Suppressor macrophage treated with lipopolysaccharide for 4 hours (primary cell): ENCODE measurements around the gene SYT6.

Experiments used
- DNase-seq: peaks from one replicate; pipeline ENCODE4 v3.0.0-alpha.2; 2020

SYT6 gene

DNA sequence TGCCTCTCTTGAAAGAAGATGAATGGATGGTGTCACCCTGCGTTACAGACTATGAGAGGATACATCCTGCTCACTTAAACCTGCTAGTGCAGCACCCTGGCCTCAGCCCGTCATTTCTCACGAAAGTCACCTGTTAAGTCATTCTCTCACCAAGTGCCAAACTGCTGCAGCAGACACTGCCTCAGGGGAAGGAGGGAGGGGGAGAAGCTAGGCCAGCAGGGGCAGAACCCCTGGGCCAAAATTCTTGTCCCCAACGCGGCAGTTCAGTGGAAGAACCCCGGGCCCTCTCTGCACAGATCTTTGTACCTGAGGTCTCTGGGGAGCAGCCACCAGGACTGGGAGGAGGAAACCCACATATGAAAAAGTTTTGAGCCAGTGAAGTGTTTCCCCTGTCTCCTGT lies 37.6 kb downstream of the SYT6 start:
- no peak for DNase-seq

DNA sequence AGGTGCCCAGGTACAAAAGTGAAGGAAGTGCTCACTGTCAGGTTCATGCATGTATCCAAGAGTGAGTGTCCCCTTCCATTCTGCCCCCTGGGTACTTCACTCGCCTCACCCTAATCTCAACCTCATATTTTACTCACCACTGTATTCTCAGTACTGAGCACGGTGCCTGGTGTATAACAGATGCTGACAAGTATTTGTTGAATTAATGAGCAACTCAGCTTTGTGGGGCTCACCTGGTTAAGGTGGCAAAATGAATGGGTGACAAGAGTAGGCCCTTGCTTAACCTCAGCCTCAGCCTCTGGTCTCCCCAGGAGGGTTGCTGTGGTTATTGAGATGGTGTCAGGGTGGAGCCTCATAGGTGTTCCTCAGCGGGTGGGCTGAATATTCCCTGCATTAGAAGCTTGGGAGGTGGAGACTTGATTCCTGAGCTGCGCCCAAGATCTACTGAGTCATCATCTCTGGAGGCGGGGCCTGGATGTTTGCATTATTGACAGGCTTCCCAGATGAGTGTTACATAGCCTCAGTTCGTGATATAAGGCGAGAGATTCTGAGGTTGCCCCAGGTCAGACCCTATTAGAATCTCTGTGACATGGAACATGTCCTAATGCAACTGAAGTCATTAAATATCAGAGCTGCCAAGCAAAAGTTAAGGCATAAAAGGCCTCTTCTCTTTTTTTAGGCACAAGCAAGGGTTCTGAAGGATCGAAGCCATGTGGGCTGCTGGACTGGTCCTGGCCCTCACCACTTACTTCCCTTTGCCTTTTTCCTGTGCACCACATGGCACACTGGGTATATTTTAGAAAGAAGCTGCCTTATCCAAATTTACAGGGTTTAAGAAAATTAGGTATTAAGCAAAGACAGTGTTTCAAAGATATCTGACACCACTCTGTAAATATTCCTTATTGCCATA lies 39.2 kb downstream of the SYT6 start:
- DNase-seq, result peak; percentile 69

DNA sequence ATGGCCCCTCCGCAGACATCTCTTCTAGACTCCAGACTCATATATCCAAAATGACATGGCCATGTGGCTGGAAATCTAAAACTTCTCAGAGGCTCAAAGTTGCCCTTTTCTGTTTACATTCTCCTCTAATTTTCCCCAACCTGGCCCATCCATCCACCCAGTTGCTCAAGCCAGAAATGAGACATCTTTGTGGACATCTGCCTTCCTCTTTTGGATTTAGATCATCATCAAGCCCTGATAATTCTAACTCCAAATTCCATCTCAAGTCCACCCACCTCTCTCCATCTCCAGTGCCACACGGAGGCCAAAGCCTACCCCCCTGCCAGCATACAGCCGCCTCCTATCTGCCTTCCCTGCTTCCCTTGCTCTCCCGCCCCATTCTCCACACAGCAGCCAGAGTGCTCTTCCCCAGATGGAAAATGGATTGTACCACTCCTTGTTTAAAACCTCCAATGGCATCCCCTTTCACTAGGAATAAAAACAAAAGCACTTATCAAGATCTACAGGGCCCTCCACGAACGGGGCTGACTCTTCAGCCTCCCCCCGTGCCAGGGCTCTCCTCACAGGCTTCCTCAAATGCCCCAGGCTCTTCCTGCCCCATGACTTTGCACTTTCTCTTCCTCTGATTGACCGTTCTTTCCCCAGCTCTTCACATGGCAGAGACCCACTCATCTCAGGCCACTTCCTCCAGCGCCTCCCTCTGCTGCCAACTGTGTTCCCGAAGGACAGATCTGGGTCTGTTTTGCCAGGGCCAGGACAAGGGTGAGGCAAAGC lies 40.1 kb downstream of the SYT6 start:
- peak; percentile 89 for DNase-seq

DNA sequence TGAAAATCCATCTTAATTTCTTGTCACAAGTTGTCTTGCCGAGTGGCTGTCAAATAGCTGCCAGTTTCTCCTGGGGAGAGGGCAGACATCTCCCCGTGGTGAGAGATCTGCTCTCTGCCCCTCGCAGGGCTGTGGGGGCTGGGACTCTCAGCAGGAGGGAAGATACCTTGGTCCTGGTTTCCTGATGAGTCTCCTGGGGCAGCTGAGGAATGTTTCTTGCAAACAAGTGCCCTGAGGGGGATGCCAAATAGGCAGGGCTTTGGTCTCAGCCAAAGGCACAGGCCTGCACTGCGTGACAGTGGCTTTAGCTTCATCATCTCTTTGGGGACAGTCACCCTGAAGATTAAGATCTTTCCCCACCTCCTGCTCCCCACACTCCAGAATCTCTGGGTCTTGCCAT lies 40.9 kb downstream of the SYT6 start:
- DNase-seq, result no peak

DNA sequence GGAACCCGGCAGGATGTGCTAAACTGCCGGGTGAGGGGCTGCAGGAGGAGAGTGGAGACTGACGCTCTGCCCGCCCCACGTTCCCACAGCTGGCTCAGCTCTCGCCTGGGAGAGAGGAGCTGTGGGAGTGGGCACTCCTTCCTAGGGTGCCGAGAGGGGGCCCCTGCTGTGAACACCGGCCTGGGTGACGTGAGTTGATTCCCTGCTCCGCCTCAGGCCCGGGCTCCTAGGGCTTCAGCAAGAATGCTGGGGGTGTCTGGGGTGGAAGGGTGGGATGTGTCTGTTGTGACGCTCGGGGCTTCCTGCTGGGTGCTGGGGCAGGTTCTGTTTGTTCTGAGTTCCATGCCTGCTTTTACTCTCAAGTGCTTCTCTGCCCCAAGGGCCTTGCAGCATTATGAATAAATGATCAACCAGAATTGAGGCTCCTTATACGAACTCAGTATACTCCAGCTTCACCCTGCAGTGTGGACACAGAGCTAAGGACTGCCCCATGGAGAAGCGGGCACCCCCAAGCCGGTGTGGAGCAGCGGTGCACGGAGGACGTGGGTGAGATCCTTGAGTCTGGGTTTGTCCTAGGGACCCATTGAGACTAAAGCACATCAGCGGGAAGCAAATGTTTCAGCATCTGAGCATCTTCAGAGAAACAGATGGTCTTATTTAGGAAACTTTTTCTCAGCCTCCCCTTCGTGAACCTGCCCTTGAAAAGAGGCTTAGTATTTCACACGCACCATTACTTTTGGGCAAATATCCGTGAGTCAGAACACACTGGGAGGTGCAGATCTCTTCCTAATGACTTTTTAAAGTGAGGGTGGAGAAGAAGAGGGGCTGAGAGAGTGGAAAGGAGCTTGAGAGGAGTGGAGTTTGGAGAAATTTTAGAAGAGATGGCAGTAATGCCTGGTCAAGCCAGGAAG lies 41.7 kb downstream of the SYT6 start:
- DNase-seq, result no peak

DNA sequence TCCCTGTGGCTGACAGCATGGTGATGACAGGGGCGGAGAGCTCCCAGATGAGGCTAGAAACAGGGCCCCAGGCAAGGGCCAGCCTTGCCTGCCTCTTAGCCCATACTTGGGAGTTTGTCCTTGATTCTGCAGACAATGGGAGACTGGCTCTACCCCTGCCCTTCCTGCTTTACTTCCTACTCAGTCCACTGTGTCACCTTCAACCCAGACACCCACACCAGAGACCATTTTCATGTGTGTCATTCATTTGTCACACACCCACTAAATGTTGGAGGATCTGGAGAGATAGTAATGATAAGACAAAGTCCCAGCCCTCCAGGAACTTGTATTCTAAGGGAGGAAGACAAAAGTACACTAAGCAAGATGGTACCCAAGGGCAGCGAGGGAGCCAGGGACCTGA lies 43.7 kb downstream of the SYT6 start:
- peak; percentile 51 for DNase-seq

DNA sequence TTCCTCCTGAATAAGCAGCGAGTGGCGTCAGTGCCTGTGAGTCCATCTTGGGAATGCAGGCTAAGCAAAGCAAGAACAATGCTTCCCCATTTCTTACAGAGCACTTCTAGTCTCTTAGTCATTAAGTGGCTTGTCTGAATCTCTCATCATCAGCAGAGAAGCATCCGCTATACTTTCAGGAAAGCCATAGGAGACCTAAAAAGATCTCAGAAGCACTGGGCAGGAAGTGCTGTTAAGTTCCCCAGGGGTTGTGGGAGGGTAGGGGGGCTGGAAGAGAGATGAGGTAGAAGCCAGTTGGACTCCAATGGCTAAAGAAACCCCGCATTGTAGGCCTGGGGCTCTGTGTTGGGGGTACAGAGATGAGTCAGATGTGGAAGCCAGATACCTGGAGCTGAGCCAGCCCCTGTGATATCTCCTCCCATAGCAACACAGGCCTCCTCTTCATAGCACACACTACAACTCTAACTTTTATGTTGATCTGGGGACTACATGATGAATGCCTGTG lies 44.9 kb downstream of the SYT6 start:
- DNase-seq, result peak; percentile 91

DNA sequence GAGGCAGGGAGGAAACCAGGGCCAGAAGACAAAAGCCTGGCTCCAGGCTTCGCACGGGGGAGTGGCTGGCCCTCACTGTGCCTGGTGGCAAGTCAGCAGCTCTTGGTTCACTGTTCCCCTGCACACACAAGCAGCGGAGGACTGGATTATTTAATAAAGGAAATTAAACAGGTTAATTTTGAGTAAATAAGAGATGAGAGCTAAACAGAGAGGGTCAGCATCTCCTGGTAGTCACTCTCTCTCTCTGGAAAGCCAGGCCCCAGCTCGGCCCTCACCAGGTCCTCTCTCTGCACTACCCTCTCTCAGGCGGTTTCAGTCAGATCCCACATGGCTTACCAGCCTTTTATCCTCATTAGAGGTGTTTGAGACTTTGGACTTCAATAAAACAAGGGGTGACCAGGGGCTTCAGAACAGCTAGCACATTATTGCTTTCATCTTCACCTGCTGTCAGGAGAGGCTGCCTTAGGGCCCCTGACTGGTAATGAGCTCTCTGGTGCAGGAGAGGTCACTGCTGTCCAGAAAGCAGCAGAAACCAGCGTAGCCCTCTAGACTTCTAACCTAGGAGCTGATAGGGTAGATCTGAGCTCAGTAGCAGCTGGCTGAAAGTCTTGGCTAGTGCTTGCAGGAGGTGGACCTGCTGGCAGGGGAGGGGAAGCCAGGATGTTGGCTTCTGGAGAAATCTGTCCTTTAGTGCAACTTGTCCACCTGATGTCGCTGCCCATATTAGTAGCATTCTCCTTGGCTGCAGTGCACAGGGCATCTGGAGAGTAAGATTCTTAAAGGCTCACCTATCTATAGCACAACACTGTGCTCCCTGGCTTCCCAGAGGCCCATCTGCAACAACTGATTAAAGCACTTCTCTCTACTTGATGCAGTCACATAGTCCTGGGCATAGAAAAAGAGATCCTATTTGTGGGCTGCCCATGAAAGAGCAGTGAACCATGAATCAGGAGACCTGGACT lies 45.9 kb downstream of the SYT6 start:
- no peak for DNase-seq

DNA sequence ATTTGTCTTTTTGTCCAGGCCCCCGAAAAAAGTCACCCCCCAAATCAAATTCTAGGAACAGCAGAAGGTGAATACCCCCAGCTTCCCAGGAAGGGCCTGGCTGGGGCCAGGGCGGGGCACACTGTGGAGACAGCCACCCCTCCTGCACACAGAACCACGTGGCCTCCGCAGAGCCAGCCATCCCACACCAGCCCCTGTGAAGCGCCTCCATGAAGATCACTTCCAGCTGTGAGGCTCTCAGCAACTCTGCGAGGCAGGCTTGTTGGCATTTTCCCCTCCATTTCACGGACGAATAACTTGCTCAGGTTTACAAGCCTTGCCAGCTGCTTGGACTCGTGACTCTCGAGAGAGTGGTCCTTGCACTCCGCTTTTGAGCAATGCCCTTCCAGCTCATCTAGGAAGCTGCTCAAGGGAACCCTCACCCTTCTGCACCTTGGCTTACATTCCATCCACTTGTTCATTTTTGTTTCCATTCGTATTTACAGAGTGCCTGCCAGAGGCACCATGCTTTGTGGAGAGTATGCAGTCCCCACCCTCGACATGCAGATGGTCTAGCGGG lies 48.2 kb downstream of the SYT6 start:
- no peak for DNase-seq

DNA sequence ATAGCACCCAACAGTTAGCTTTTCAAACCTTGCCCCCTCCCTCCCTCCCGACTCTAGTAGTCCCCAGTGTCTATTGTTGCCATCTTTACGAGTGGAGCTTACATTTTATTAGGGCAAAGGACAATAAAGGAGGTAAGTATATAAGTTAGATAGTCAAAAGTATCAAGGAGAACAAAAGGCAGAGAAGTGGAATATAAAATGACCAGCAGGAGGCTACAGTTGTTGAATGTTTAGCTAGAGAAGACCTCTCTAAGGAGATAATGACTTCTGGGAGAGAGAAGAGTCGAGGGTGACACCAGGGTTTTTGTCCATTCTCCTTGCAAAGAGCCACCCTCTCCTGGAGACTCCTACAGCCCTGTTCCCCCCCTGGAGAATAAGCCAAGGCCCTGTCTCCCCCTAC lies 48.7 kb downstream of the SYT6 start:
- DNase-seq, result no peak

DNA sequence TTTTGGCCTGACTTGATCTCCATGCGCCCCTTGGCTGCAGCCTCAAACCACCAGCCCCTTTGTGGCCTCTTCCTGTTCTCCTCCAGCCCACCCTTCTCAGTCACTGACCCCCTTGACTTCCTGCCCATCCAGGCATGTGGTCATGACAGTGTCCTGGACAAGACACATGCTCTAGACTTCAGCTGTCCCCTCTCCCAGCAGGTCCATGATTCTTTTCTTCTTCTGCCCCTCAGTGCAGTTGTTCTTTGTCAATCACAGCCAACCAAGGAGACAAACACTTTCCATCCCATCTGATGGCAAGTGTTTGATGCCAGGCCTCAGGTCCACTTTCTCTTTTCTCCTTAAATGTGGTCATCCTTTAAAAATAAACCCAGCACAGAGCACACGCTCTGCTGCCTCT lies 49.7 kb downstream of the SYT6 start:
- DNase-seq, result no peak

DNA sequence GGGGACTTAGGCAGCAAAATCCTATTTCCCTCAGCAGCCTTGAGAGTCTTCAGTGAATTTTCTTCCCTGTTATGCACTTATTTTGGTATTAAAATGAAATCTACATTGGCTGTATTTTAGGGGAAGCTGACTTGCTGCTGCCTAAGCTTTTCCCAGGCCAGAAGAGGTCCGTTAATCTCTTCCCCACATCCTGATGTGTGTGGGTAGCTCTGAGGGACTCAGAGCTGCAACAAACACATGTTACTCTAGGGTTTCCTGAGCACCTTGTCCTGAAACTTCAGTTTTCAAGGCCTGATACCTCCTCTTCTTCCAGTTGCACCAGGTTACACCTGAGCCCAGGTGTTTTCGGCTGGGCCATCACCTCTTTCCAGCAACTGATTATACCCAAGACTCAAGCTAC lies 51.5 kb downstream of the SYT6 start:
- DNase-seq, result no peak

DNA sequence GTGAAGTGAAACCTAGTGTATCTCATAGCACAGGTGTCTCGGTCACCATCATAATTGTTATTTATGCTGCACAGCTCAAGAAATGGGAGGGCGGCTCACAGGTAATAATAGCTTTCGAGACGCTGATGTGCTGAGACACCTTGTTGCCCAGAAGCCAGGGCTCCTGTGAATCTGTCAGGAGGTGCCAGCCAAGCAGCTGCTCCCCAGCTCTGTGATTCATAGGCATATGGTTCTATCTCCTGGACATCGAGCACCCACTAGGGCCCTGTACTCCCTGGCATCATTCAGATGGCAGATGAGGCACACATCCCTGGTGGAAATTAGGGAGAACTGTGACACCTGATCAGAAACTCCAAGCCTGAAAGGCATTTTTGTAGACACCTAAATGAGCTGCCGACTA lies 53.5 kb downstream of the SYT6 start:
- DNase-seq, result no peak

DNA sequence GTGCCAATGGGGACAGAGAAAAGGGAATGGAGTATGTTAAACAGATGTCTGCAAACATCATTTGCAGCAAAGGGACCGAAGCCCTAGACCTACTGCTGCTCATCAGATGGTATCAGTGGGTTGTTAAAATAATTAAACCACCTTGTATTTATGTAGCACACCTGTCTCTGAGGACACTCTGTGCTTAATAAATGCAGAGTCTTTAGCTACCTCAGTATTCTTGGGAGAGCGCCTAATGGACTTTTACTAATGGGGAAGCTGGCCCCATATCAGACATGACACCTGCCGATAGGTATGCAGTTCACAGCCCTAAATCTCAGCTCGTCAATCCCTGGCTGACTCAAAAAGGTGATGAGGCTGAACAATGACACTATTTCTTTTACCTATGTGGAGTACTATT lies 54.4 kb downstream of the SYT6 start:
- DNase-seq, result no peak

DNA sequence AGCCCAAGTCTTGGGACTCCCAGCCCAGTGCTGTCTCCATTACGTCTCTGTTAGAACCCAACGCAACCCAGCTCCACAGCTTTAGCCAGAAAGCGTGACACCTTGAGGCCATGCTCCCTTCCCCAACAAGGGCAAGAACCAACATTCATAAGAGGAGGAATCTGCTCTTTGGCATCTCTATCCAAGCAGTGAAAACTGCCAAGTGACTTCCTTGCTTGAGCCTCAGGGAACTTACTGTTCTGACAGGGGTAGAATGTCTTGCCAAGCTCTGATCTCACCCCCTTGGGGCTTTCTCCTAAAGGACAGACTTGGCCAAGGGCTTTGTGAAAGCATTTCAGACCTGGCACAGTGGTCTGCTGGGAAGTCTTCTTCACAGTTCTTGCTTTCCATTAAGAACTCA lies 56.6 kb downstream of the SYT6 start:
- no peak for DNase-seq

DNA sequence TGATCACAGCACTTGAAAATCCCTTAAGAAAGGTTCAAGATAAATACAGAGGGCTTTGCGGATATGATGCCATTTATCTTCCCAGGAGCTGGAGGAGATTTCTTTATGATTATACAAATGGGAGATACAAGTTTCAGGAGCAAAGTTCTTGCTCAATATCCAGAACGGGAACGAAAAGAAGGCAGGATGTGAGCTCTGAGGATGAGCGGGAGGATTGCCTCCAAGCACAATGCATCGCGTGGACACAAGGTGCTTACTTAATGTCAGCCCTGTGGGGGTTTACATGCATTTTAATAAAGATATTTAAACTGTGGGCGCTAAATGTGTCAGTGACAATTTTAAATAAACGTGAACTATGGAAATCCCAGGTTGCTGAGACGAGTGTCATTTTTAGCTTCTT lies 59.0 kb downstream of the SYT6 start:
- DNase-seq, result no peak

DNA sequence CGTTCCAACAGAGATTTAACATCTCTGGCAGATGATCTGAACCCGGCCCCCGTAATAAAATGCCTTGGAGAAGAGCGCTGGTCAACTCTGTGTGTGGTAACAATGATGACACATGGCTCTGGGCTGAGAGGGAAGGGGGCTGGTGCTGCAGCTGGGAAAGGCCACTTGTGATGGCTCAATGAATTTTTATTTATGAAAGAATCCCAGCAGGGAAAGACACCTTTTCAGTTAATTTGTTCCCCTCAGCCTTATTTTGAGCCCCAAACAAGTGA lies 59.4 kb downstream of the SYT6 start:
- peak; percentile 61 for DNase-seq

DNA sequence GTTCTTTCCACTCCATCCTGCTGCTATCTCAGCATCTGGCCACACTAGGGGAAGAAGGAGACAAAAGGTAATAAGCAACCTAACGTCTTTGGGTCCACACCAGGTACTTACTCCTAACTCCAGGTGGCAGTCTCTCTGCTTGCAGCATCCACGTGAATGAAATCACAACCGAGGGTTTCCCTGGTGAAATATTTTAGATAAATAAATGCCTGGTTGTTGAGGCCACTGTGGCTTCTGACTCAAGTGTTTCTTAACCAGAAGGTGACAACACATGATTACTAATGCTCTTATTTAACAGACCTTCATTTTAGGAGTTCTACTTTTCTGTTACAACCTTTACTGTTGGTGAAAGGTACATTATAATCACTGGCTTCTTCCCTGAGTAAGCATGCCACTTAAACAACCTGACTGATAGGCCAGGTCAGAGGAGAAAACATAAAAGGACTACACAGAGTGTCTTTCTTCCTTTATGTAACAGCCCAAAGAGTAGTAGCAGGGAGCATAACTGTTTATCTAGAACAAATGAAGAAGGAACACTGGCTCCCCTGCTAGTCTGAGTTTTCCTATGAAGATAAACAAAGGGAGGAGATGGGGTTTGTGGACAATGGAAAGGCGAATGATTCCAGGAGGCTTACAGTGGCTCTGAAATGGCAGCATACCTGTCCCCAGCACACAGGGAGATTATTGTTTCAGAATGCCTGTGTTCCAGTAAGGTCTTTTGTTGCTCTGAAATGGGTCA lies 59.9 kb downstream of the SYT6 start:
- DNase-seq, result peak; percentile 56

DNA sequence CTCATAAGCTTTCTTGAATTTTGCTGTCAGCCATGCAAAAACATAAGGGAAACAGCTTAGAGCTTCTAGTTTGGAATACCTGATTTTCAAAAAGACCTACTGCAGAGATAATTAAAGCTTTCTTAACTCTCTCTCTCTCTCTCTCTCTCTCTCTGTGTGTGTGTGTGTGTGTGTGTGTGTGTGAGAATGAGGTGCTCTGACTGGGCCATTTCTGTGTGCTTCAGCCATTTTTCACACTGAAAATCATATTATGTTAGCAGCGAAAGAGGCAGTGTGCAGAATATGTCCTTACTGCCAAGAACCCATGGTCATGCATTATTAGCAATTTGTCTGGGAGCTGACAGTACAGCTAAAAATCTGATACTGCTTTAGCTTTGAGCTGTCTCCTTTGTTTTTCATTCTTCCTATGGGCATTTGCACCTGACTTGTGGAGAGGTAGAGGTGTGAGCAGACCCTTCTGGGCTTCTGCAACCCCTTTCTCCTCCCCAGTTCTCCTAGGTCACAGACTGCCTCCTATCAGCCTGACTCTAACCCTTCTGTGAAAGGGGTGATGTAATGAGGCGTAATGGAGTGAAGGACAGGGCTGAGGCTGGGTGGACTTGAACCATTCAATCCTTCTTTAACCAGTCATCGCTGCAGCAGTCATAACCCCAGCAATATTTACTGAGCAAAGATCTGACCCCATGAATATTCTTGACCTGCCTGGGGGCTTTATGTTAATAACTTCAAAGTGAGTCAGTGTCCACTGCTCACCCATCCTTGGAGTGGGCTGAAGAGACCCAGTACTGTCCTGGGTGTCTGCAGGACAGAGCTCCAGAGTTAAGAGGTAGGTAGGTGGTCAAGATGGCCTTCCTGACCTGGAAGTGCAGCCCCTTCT lies 61.2 kb downstream of the SYT6 start:
- no peak for DNase-seq

DNA sequence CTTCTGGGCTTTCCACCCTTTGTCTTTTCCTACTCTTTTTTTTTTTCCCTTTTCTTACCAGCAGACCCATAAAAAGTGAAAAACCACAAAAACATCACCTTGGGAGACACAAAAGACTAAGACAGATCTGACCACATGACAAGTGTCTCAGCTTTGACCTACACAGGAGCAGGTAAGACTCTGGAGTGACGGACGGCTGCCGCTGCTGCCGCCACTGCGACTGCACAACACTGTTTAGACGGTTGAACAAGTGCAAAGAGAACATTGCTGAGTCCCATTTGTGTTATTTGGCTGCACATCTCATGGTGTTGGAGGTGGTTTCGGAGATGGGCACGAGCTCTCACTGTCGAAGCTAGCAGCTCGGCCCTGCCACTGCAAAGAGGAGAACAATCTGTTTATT lies 62.0 kb downstream of the SYT6 start:
- DNase-seq, result no peak
